ENCODE results near the gene FAM241B.

FAM241B gene

DNA sequence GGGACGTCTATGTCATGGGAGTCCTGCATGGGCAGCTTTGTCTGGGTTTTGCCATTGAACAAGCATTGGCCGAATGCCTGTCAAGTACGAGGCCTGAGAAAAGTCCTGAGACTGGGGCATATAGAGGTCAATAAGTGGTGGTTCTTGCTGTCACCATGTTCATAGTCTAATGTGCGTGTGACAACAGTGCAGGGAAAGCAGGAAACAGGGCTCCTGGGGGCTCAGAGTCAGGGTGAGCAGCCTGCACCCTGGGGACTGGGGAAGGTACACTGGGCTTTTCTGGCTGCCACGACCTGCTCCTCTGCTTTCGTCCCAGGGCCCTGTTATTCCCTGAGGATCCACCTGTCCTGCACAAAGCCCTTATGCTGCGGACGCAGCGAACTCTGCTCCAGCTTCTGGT, 21.3 kb downstream of the FAM241B start:
- ChIA-PET POLR2A (no interaction called here), CTCF (interaction anchor here (0.6 to 0.7 kb wide), 2 partner anchors 8 to 66 kb away, joined by 3 read pairs; no protein-coding TSS in a partner anchor)
- TF ChIP-seq ELF4 (IDR thresholded peaks at IDR 0.05): no peak
- no peak for TF ChIP-seq NFRKB (IDR thresholded peaks at IDR 0.05)
- TF ChIP-seq ZNF384 (IDR thresholded peaks at IDR 0.05): no peak
- no peak for TF ChIP-seq FOXA1 (IDR thresholded peaks at IDR 0.05)
- DNase-seq (ENCODE audit: extremely low spot score): no peak

DNA sequence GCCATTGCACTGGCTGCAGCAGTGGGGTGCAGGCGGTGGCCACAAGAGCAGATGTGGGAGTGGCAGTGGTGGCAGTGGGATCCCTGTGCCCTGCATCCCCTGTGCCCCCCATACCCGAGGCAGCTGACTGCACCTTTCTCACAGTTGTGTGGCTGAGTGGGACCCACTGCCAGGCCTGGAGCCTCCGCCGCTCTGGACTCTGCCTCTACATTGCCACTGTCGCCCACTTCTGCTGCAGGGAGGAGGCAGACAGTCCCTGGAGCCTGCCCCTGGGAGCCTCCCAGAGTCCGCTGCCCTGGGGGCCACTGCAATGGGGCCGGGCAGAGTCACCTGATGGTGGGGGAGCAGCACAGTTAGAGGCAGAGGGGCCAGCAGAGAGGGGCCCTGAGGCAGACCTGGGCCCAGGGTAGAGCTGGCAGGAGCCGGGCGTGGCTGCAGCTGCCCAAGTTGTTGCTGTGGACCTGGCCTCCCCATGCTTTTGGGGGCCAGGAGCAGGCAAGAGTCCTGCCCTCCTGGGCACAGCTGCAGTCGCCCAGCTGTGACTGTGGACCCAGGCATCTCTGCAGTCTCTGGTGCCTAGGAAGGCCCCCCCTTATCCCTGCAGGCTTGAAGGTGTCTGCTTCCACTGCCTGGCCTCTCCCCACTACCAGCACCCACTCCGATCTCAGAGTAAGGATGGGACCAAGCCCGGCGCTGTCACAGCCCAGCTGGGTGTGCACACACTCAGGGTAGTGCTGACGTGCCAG, 22.2 kb downstream of the FAM241B start:
- POLR2A ChIA-PET: no interaction called here
- TF ChIP-seq L3MBTL2 (conservative IDR thresholded peaks at IDR 0.05) (no peak), CTBP1 (IDR thresholded peaks at IDR 0.05; ENCODE audit: borderline replicate concordance) (no peak), FOXM1 (IDR thresholded peaks at IDR 0.05; ENCODE audit: borderline replicate concordance) (no peak), ELF4 (IDR thresholded peaks at IDR 0.05) (no peak), SP1 (IDR thresholded peaks at IDR 0.05) (no peak), LEF1 (IDR thresholded peaks at IDR 0.05; ENCODE audit: borderline replicate concordance) (no peak), FOXA1 (IDR thresholded peaks at IDR 0.05) (no peak), HDGF (IDR thresholded peaks at IDR 0.05; ENCODE audit: borderline replicate concordance) (no peak), ARNT (IDR thresholded peaks at IDR 0.05) (no peak), ZNF384 (IDR thresholded peaks at IDR 0.05) (no peak), BHLHE40 (IDR thresholded peaks at IDR 0.05; ENCODE audit: borderline replicate concordance) (no peak)
- TF ChIP-seq, protein P1, sequence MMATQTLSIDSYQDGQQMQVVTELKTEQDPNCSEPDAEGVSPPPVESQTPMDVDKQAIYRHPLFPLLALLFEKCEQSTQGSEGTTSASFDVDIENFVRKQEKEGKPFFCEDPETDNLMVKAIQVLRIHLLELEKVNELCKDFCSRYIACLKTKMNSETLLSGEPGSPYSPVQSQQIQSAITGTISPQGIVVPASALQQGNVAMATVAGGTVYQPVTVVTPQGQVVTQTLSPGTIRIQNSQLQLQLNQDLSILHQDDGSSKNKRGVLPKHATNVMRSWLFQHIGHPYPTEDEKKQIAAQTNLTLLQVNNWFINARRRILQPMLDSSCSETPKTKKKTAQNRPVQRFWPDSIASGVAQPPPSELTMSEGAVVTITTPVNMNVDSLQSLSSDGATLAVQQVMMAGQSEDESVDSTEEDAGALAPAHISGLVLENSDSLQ (IDR thresholded peaks at IDR 0.05): no peak
- CTCF ChIA-PET: interaction anchor here (0.7 to 1.8 kb wide), 3 partner anchors 12 to 65 kb away, joined by 3 to 7 read pairs (median 3); no protein-coding TSS in a partner anchor
- no peak for DNase-seq (ENCODE audit: extremely low spot score)

DNA sequence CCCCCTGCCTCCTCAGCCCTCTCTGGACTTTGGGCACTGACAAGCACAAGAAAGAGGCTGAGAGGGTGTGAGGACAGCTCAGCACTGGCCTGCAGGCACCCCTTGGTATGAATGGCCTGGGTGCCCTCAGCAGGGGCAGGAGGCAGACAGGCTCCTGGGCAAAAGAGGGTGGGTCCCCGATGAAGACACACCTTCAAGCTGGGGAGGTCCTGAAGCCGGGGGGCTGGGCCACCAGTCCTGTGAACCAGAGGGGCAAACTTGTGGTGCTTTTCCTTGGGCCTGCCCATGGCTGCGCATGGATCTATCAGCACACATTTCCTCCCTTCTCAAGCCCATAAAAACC, 22.8 kb downstream of the FAM241B start:
- ChIA-PET POLR2A (no interaction called here), CTCF (interaction anchor here (1.8 kb wide), 1 partner anchor 11 kb away, joined by 7 read pairs; no protein-coding TSS in a partner anchor)
- no peak for TF ChIP-seq FOXA1 (IDR thresholded peaks at IDR 0.05)
- no peak for TF ChIP-seq HDGF (IDR thresholded peaks at IDR 0.05; ENCODE audit: borderline replicate concordance)
- no peak for TF ChIP-seq TARDBP (IDR thresholded peaks at IDR 0.05)
- no peak for TF ChIP-seq ELF4 (IDR thresholded peaks at IDR 0.05)
- no peak for DNase-seq (ENCODE audit: extremely low spot score)

DNA sequence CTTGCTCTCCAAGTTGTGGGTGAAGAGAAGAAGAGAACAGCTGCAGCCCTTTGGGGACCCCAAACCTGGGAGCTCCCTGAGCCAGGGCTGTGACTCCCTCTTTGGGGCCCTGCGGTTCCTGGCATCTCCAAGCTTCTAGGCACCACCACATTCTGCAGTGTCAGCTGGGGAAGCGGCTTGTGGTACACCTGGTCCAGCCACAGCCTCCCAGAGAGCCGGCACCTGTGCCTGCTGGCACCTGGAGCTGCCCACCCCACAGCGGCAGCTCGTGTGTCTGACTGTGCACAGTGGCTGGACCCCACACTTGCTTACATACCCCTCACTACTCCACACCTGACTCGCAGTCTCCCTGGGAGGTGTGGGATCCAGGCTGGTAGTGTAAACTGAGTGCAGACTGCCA, 23.5 kb downstream of the FAM241B start:
- no peak for TF ChIP-seq BHLHE40 (IDR thresholded peaks at IDR 0.05; ENCODE audit: borderline replicate concordance)
- no peak for TF ChIP-seq FOXM1 (IDR thresholded peaks at IDR 0.05; ENCODE audit: borderline replicate concordance)
- no peak for TF ChIP-seq LEF1 (IDR thresholded peaks at IDR 0.05; ENCODE audit: borderline replicate concordance)
- TF ChIP-seq NFRKB (IDR thresholded peaks at IDR 0.05): no peak
- no peak for TF ChIP-seq HDGF (IDR thresholded peaks at IDR 0.05; ENCODE audit: borderline replicate concordance)
- TF ChIP-seq SUZ12 (IDR thresholded peaks at IDR 0.05): no peak
- TF ChIP-seq ELF4 (IDR thresholded peaks at IDR 0.05): no peak
- TF ChIP-seq FOXK2 (IDR thresholded peaks at IDR 0.05): no peak
- no peak for TF ChIP-seq ZNF384 (IDR thresholded peaks at IDR 0.05)
- POLR2A ChIA-PET: no interaction called here
- DNase-seq (ENCODE audit: extremely low spot score): no peak
- CTCF ChIA-PET: interaction anchor here (1.3 to 1.8 kb wide), 2 partner anchors 9 to 11 kb away, joined by 4 to 7 read pairs; no protein-coding TSS in a partner anchor

DNA sequence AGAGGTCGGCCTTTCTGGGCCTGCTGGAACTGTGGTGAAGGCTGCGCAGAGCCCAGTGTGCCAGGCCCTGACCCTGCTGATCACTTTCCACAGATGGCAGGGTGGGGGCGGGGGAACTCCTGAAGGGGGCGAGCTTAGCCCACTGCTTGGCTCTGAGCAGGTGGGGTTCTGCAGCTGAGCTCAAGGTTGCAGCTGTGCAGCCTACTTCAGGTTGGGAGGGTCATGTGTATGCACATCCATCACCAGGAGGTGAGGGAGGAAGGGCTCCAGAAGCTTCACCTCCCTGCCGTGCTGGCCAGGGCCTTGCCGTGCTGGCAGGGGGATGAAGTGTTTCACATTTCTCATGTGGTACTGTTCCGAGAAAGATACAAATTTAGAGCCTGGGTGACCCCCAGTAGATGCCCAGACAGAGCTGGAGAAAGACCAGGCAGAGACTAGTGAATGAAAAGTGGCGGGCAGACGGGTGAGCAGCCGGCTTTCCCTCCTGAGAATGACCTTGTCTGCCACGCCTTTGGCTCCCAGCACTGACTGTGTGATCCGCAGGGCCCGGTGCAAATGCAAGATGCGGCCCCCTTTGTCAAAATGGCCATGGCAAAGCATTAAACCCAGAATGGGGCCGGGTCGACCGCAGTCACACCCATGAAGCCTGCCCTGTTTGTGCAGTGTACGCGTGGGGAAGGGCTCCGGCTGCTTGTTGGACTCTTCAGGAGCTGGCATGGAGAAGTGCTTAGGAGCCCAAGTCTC, 25.2 kb downstream of the FAM241B start:
- no peak for TF ChIP-seq ZNF384 (IDR thresholded peaks at IDR 0.05)
- no peak for TF ChIP-seq CTBP1 (IDR thresholded peaks at IDR 0.05; ENCODE audit: borderline replicate concordance)
- no peak for TF ChIP-seq TARDBP (IDR thresholded peaks at IDR 0.05)
- TF ChIP-seq L3MBTL2 (conservative IDR thresholded peaks at IDR 0.05): no peak
- no peak for TF ChIP-seq NFRKB (IDR thresholded peaks at IDR 0.05)
- TF ChIP-seq, protein P1 (IDR thresholded peaks at IDR 0.05): no peak
- no peak for TF ChIP-seq BHLHE40 (IDR thresholded peaks at IDR 0.05; ENCODE audit: borderline replicate concordance)
- no peak for TF ChIP-seq ARNT (IDR thresholded peaks at IDR 0.05)
- no peak for TF ChIP-seq SP1 (IDR thresholded peaks at IDR 0.05)
- no peak for TF ChIP-seq SUZ12 (IDR thresholded peaks at IDR 0.05)
- CTCF ChIA-PET: no interaction called here
- no peak for DNase-seq (ENCODE audit: extremely low spot score)
- POLR2A ChIA-PET: no interaction called here

DNA sequence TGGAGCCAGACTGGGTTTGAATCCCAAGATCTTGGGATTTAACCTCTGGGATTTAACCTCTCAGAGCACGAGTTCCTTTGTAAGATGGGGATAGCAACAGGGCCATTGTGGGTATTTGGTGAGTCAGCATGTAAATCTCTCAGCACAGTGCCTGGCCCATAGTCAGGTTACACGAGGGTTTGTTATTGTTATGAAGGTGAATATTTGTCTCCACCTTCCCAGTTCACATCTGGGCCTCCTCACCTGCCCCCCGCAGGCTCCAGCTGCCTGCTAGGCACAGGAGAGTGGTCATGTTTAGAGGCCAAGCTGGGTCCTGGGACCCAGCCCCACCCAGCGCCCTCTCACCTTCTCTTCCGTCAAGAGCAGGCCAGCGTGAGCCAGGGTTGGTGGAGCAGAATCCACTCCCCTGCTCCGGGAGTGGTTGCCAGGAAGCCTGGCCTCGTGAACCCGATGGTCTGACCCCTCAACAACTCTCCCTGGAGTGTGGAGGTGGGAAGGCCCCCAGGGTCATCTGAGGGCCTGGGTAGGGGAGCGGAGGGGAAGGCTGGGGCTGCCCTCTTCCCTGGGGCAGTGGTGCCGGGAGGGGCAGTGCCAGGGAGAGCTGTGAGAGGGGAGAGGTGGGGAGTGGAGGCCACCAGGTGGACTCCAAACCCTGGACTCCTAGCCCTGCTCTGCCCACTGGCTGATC, 26.0 kb downstream of the FAM241B start:
- no peak for DNase-seq (ENCODE audit: extremely low spot score)
- TF ChIP-seq ARNT (IDR thresholded peaks at IDR 0.05) (no peak), LEF1 (IDR thresholded peaks at IDR 0.05; ENCODE audit: borderline replicate concordance) (no peak), BHLHE40 (IDR thresholded peaks at IDR 0.05; ENCODE audit: borderline replicate concordance) (no peak), FOXA1 (IDR thresholded peaks at IDR 0.05) (no peak), FOXK2 (IDR thresholded peaks at IDR 0.05) (no peak), FOXM1 (IDR thresholded peaks at IDR 0.05; ENCODE audit: borderline replicate concordance) (no peak), ZNF384 (IDR thresholded peaks at IDR 0.05) (no peak), L3MBTL2 (conservative IDR thresholded peaks at IDR 0.05) (no peak), SUZ12 (IDR thresholded peaks at IDR 0.05) (no peak), TARDBP (IDR thresholded peaks at IDR 0.05) (no peak), ELF4 (IDR thresholded peaks at IDR 0.05) (no peak), SP1 (IDR thresholded peaks at IDR 0.05) (no peak)
- ChIA-PET CTCF (no interaction called here), POLR2A (no interaction called here)
